Ovary (tissue), 9 donors: ENCODE data around the gene RNF133. TPM values are rescaled to one million over a fixed set of nuclear protein-coding genes. Genes with fewer than 3 reads are reported as not detected.

Experiments used
- DNase-seq, 5 donors: peaks; one replicate each; pipeline ENCODE4 v3.0.0-alpha.2; 2019 to 2020
- H3K27ac ChIP-seq, 2 donors: fragments of 200-600 bp; one replicate each; pipeline versions ENCODE4 v1.5.1 to v1.8.0; 2019 to 2022
- H3K27me3 ChIP-seq: fragments of 200-600 bp; one replicate; pipeline ENCODE4 v1.8.0; 2022
- H3K36me3 ChIP-seq: fragments of 200-600 bp; sonication (generic); one replicate; pipeline ENCODE4 v1.5.1; 2019
- H3K4me1 ChIP-seq: one replicate; pipeline ENCODE4 v1.8.1; 2013; ENCODE audit warnings: mild to moderate bottlenecking, moderate library complexity; ENCODE audit not compliant: insufficient read depth
- H3K4me3 ChIP-seq: fragments of 200-600 bp; sonication (generic); one replicate; pipeline ENCODE4 v1.5.1; 2017
- H3K9me3 ChIP-seq, 2 donors: fragments of 200-600 bp in 1 of 2; sonication (generic) in 1 of 2; one replicate each; pipeline versions ENCODE4 v1.5.1 to v1.8.1; 2013 to 2019; ENCODE audit warnings: mild to moderate bottlenecking in 1 of 2, moderate library complexity in 1 of 2
- EP300 ChIP-seq: sonication (generic); formaldehyde crosslinking; IDR thresholded peaks from one replicate; pipeline ENCODE4 v1.6.1; 2017; ENCODE audit warnings: antibody characterized with exemption
- POLR2A ChIP-seq: fragments of 450-650 bp; IDR thresholded peaks from one replicate; pipeline ENCODE4 v1.6.1; 2017; ENCODE audit warnings: antibody characterized with exemption, mild to moderate bottlenecking, moderate library complexity
- WGBS, 3 donors: extraction: QIAGEN DNeasy Blood & Tissue Kit in 1 of 3; methylation state at CpG; one replicate each; pipeline versions ENCODE4 v1.1.5 to v1.1.7; 2013 to 2017; 5-methylcytosine and 5-hydroxymethylcytosine counted together
- intact Hi-C, 4 donors: fragments of 100-400 bp; cut with DNase I; formaldehyde crosslinking; loops; one replicate each; pipeline versions ENCODE4 v1.11.0 to v1.15.1; 2022 to 2023
- polyA plus RNA-seq, 2 donors: library from polyadenylated mRNA; stranded (reverse); fragments of 200-250 nt in 1 of 2; fragments of 350-450 nt in 1 of 2; fragmentation: Illumina TruSeq in 1 of 2; extraction: RNeasy Lipid Tissue Mini Kit (QIAGEN cat#74804) in 1 of 2; gene quantifications; one replicate each; pipeline ENCODE4 v1.2.3, GENCODE V29; 2013 to 2014
- total RNA-seq, 7 donors: library from RNA; depleted of rRNA in 2 of 7; stranded (reverse); fragments of >200 nt in 2 of 7; fragmentation: NEBNext Ultra II Directional in 3 of 7; extraction: Animal tissue kit (Norgen Biotek cat#: 25700) in 3 of 7; gene quantifications; one replicate each; pipeline versions ENCODE4 v1.1.0 to v1.2.4, GENCODE V29; 2016 to 2023
- TF ChIP-seq, protein P1 (sequence below), 3 donors: fragments of 450-650 bp in 2 of 3; fragments of 200-600 bp in 1 of 3; IDR thresholded peaks; one replicate each; pipeline versions ENCODE4 v1.5.1 to v1.8.0; 2016 to 2022; ENCODE audit warnings: antibody characterized with exemption in 3 of 3, mild to moderate bottlenecking in 1 of 3
- donor health status: DM: no; HTN: no; CAD: no; lungs with moderate emphysema.
- donor health status: DM: no; HTN: no; CAD: no.
- donor health status: Bipolar disorder and iron deficiency.
- donor health status: DM: yes; HTN: yes; CAD: no.
- donor health status: DM: no; HTN: no; CAD: no.
- donor health status: DM: yes; HTN: yes; CAD: no.

Gene RNF133
- total and polyA plus RNA-seq, 9 donors = 0.06 to 2.3 (median 0.55) TPM

- intact Hi-C loops = no loop called here
These were observed 22.5 kb downstream of the RNF133 start for GRCh38 chr7:122676466-122676865.

DNA sequence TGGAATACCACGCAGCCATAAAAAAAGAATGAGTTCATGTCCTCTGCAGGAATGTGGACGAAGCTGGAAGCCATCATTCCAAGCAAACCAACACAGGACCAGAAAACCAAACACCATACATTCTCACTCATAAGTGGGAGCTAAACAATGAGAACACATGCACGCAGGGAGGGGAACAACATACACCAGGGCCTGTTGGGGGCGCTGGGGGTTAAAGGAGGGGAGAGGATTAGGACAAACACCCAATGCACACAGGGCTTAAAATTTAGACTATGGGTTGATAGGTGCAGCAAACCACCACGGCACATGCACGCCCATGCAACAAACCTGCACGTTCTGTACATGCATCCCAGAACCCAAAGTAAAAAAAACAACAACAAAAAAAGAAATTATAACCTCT lies 23.3 kb downstream of the RNF133 start:
- no peak overlapping the region for H3K27ac ChIP-seq
- TF ChIP-seq POLR2A (no peak), EP300 (no peak)
- TF ChIP-seq, protein P1, sequence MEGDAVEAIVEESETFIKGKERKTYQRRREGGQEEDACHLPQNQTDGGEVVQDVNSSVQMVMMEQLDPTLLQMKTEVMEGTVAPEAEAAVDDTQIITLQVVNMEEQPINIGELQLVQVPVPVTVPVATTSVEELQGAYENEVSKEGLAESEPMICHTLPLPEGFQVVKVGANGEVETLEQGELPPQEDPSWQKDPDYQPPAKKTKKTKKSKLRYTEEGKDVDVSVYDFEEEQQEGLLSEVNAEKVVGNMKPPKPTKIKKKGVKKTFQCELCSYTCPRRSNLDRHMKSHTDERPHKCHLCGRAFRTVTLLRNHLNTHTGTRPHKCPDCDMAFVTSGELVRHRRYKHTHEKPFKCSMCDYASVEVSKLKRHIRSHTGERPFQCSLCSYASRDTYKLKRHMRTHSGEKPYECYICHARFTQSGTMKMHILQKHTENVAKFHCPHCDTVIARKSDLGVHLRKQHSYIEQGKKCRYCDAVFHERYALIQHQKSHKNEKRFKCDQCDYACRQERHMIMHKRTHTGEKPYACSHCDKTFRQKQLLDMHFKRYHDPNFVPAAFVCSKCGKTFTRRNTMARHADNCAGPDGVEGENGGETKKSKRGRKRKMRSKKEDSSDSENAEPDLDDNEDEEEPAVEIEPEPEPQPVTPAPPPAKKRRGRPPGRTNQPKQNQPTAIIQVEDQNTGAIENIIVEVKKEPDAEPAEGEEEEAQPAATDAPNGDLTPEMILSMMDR (IDR thresholded peaks at IDR 0.05) = no peak
- H3K4me3 ChIP-seq = no peak overlapping the region
- no peak for DNase-seq
- no peaks in the 10 kb centered on the region for H3K27me3 ChIP-seq
- H3K36me3 ChIP-seq = no peaks in the 10 kb centered on the region
- WGBS, 3 donors = 90 to 93% (median 91%) methylated on average over 7 of the region's 7 CpGs
- intact Hi-C loops = no loop called here
- no peaks in the 10 kb centered on the region for H3K9me3 ChIP-seq
- H3K4me1 ChIP-seq = no peaks in the 10 kb centered on the region

More at GRCh38 chr7:122676466-122676865, 22.5 kb downstream of the RNF133 start:
- H3K27ac ChIP-seq = no peak overlapping the region
- no peaks in the 10 kb centered on the region for H3K27me3 ChIP-seq
- H3K4me1 ChIP-seq = no peaks in the 10 kb centered on the region
- H3K36me3 ChIP-seq = no peaks in the 10 kb centered on the region
- no peaks in the 10 kb centered on the region for H3K9me3 ChIP-seq
- WGBS, 3 donors = 71 to 75% (median 74%) methylated on average over 2 of the region's 2 CpGs
- DNase-seq = no peak
- TF ChIP-seq EP300 (no peak), POLR2A (no peak)
- TF ChIP-seq, protein P1 (IDR thresholded peaks at IDR 0.05) = no peak
- H3K4me3 ChIP-seq = no peak overlapping the region

GRCh38 chr7:122675011-122675410 lies 23.9 kb downstream of the RNF133 start:
- Histone ChIP-seq H3K36me3 (no peaks in the 10 kb centered on the region), H3K27ac (no peak overlapping the region), H3K27me3 (no peaks in the 10 kb centered on the region), H3K4me3 (no peak overlapping the region), H3K9me3 (no peaks in the 10 kb centered on the region), H3K4me1 (no peaks in the 10 kb centered on the region)
- intact Hi-C loops = no loop called here
- no peak for DNase-seq
- no peak for TF ChIP-seq EP300
- TF ChIP-seq POLR2A = no peak
- 46 to 54% (median 51%) methylated on average over 7 of the region's 7 CpGs for WGBS, 3 donors

DNA sequence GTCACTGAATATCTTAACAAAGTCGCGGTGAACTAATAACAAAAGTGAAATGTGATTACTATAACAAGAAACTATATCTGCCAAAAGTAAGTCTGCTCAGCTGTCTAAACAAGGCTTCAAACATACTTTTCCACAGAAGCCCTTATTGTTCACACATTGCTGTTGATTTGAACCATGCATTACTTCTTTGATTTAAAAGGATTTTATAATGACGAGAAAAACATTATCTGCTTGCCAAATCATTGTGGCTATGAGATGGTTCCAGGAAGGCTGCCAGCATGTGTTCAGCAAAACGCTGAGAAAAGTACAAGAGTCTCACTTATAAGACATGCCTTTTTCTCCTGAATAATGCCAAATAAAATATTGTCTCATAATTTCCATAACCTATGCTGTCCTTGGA lies 24.4 kb downstream of the RNF133 start:
- no peak overlapping the region for H3K27ac ChIP-seq
- H3K9me3 ChIP-seq = no peaks in the 10 kb centered on the region
- DNase-seq = no peak
- TF ChIP-seq, protein P1 (IDR thresholded peaks at IDR 0.05) = no peak
- TF ChIP-seq POLR2A (no peak), EP300 (no peak)
- H3K4me3 ChIP-seq = no peak overlapping the region
- intact Hi-C loops = no loop called here
- no peaks in the 10 kb centered on the region for H3K27me3 ChIP-seq
- H3K36me3 ChIP-seq = no peaks in the 10 kb centered on the region
- WGBS, 3 donors = 4 to 6% (median 5%) methylated on average over 4 of the region's 4 CpGs
- H3K4me1 ChIP-seq = no peaks in the 10 kb centered on the region

GRCh38 chr7:122673951-122674350 lies 25.0 kb downstream of the RNF133 start:
- no peak overlapping the region for H3K27ac ChIP-seq
- TF ChIP-seq EP300 (no peak), POLR2A (no peak)
- TF ChIP-seq, protein P1 (IDR thresholded peaks at IDR 0.05) = no peak
- H3K27me3 ChIP-seq = no peaks in the 10 kb centered on the region
- WGBS, 3 donors = 96 to 99% (median 97%) methylated on average over 21 of the region's 21 CpGs
- DNase-seq = no peak
- no peaks in the 10 kb centered on the region for H3K36me3 ChIP-seq
- no peak overlapping the region for H3K4me3 ChIP-seq
- intact Hi-C loops = no loop called here
- H3K9me3 ChIP-seq = no peaks in the 10 kb centered on the region
- no peaks in the 10 kb centered on the region for H3K4me1 ChIP-seq
